Forelimb muscle (tissue), 1 donor: Measurements from ENCODE around the gene RASAL3. TPM values are rescaled to one million over a fixed set of nuclear protein-coding genes. Genes with fewer than 3 reads are reported as not detected.

Experiments used
- DNase-seq: peaks from one replicate; pipeline ENCODE4 v3.0.0-alpha.2; 2013; ENCODE audit warnings: low read depth
- polyA plus RNA-seq: library from polyadenylated mRNA; unstranded; fragments of 120-200 nt; gene quantifications from one replicate; pipeline ENCODE4 v1.2.1, GENCODE V29; 2013; ENCODE audit not compliant: insufficient read length

RASAL3 gene
- polyA plus RNA-seq, 1 donor = 0.90 TPM

DNA sequence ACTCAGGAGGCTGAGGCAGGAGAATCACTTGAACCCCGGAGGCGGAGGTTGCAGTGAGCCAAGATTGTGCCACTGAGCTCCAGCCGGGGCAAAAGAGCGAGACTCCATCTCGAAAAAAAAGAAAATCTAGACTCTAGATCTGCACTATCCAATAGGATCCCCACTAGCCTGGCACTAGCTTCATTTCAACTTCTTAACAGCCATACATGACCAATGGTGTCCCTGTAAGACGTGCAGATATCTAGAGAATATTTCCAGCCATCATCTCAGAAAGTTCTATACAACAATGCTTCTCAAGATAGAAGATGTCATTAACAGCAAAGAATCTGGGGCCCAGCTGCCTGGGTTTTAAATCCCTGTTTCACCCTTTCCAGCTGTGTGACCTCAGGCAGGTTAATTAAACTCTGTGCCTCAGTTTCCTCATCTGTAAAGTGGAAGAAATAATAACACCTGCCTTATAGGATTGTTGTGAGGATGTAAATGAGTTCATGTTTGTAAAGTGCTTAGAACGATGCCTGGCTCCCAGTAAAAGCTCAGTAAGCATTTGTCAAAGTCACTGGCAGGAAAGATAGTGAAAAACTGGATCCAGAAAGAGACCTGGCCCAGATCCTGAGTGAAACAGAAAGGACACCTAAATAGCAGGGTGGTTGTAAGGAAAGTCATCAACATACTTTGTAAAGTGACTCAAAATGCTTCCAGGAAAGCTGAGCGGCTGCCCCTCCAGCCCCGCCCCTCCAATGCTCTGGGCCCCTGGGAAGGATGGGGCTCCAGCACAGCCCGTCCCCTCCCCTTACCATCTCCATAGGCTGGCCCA, 28.1 kb downstream of the RASAL3 start:
- no peak for DNase-seq

DNA sequence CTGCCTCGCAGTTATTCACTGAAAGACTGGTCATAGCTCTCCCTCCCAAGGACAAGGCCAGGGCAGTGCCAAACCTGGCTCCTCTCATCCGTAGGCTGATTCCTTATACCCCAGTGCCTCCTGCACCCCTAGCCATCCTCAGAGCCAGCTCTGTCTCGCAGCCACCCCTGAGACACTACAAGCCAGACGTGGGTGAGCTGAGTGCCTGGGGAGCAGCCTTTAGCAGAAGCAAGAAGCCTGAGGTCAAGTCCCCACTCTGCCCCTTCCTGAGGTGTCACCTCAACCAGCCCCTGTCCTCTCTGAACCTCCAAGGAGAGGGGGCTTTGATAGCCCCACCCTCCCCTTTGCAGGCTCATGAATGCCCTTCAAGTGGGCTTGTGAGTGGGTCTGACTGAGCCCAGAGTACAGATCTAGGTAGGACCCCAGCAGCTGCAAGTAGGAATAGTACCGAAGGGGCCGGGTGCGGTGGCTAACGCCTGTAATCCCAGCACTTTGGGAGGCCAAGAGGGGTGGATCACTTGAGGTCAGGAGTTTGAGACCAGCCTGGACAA, 30.8 kb downstream of the RASAL3 start:
- DNase-seq = no peak

DNA sequence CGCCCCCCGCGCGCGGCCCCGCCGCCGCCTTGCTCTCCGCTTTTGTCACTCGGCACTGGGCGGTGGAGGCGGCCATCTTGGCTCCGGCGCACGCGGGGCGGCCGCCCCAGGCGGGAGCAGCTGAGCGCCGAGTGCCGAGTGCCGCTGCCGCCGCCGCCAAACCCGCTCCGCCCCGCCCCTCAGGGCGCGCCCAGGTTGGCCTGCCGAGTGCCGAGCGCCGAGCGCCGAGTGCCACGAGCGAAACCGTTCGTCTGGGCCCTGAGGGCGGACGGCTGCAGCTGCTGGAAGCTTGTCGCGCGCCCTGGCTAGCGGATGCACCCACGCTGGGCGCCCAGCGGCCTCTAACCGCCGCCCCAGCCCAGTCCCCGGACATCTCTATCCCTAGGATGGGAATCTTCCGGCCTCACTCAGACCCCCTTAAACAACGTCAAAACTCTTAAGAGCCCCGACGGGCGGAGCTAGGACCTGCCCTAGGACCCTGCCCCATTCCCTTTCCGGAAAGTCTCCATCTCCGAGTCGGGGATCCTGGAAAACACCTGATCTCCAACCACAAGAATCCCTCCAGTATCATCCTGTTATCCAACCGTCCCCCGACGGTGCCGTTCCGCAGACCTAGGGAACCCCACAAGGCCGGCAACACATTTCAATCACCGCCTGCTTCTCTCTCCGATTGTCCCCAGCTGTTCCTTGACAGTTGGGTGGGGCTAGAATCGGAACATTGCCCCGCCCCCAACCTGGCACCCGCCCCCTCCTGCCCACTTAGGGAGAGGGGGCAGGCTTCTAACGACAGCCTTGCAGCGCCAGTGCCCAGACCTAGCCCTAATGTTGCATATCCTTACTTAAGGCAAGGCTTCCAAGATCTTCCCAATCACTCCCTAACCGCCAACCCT, 31.5 kb downstream of the RASAL3 start:
- DNase-seq = peak; percentile 66

- no peak for DNase-seq
Measured at GRCh38 chr19:15432018-15432494, 32.3 kb downstream of the RASAL3 start.

DNA sequence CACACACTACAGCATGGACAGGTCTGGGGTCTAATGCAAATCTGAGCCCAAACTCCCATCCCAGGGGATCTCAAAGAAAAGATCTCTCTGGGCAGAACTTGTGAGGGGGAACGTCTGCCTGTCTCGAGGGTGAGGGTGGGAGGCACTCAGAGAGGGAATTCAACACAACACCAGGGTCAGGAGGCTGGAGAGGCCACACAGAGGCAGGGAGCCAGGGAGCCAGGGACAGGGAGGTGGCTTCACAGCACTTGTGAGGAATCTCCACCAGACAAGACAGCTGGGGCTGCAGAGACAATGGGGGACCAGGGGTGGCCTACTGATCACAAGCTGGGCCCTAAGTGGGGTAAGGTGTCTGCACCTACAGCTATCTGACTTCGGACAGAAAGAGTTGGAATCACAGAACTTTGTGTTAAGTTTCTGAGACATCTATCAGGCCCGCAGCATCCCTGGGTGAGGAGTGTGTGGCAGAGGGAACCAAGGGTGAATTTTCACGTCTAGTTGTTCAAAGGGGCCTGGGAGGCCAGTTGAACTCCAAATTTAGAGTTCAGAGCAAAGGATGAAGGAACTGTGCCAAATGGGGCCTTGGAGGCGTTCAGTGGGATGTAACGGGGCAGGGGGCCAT, 32.8 kb downstream of the RASAL3 start:
- no peak for DNase-seq

GRCh38 chr19:15430526-15431120, 33.7 kb downstream of the RASAL3 start:
- no peak for DNase-seq

GRCh38 chr19:15429825-15430467, 34.4 kb downstream of the RASAL3 start:
- no peak for DNase-seq

DNA sequence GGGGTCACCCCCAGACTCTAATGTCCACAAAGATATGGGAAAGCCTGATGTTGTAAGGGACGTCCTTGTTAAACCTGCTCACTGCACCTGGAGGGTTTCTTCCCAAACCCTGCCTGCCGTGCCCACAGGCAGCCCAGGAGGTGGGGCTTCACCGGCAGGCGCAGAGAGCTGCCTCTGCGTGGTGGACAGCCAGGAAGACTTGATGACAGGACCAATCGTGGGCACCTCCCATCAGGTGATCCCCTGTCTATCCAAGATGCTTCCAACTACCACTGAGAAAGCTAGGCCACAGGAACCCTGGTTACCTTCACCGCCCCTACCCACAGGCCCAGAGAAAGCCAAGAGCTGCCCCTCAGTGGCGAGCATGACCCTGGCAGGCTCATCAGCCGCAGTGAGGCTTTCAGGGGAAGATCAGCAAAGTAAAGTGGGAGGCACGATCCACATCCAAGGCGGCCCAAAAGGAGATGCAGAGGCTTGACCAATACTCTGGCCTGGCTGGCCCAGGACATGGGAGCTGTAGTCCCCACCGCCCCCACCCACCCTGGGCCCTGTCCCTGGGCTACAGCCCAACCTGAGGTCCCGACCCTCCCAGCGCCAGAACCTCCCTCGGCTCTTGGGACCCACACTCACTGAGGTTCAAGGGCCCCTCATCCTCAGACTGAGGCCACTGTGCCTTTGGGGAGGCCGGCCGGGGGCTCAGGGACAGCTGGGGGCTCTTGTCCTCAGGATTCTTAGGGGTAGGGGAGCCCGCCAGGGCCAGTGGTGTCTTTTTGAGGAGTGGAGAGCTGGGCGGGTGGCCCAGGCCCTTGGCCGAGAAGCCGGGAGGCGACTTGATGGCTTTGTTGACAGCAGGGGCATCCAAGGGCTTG, 35.2 kb downstream of the RASAL3 start:
- DNase-seq = no peak

GRCh38 chr19:15427991-15428471, 36.3 kb downstream of the RASAL3 start:
- no peak for DNase-seq

- DNase-seq = no peak
Measured at GRCh38 chr19:15427350-15427700, 37.0 kb downstream of the RASAL3 start.

DNA sequence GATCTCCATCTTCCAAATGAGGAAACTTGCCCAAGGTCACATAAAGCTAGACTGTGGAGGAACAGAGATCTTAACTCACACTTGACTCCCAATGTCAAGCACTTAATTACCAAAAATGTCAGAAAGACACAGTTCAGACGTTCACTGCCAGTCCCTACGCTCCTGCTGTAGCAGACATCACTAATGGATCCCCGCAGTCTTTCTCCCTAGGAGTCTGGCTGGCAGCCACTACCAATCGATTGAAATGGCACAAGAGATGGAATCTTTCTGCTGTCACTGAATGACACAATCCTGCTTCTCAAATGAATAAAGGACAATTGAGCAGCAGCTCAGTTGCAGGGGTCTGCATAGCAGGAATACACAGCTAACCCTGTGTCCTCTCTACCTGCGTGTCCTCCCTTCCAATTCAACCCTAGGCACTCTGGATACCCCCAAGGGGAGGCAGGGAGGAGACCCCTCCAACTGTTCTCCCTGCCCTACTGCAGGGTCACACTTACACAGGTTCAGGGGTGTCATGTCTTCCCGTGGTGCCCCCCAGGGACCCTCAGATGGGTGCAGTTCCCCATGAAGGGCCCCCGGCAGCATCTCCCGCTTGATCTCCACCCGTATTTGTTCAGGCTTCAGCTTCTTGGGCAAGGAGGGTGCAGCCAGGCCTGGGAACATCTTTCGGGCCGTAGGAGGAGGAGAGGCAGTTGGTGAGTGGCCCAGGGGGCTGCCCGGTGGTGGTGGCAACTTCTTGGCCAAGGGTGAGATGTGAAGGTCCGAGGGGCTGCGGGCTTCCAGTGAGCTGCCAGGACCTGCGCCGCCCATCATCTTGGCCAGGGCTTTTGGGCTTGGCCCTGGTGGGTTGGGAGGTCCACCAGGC, 37.6 kb downstream of the RASAL3 start:
- no peak for DNase-seq

GRCh38 chr19:15425321-15425950, 38.9 kb downstream of the RASAL3 start:
- no peak for DNase-seq

- DNase-seq = no peak
Measured at GRCh38 chr19:15424692-15425272, 39.6 kb downstream of the RASAL3 start.

GRCh38 chr19:15424121-15424520, 40.2 kb downstream of the RASAL3 start:
- DNase-seq = no peak

GRCh38 chr19:15423130-15423529, 41.2 kb downstream of the RASAL3 start:
- DNase-seq = no peak

- DNase-seq = no peak
Measured at GRCh38 chr19:15422296-15423075, 41.9 kb downstream of the RASAL3 start.

GRCh38 chr19:15421721-15422260, 42.6 kb downstream of the RASAL3 start:
- DNase-seq = no peak
